HepG2 (cell line): ENCODE data around the gene LSM11. TPM values are rescaled to one million over a fixed set of nuclear protein-coding genes. Genes with fewer than 3 reads are reported as not detected.
A peak's percentile ranks its signal among the peaks of the same experiment; 100 is the strongest.

ENCODE experiments used
- BRCA1 ChIP-seq: sonication (generic); formaldehyde crosslinking; IDR thresholded peaks from 2 replicates; pipeline ENCODE4 v1.4.0; 2020; ENCODE audit warnings: missing genetic modification reagents
- CEBPB ChIP-seq: IDR thresholded peaks from 2 replicates; pipeline ENCODE4 v1.6.1; 2011; ENCODE audit warnings: low read depth, low read length, improper control_type of control experiment, borderline replicate concordance
- E2F5 ChIP-seq: sonication (generic); formaldehyde crosslinking; conservative IDR thresholded peaks from 2 replicates; pipeline ENCODE4 v1.4.0; 2020; ENCODE audit warnings: missing genetic modification reagents
- HES4 ChIP-seq: sonication (generic); formaldehyde crosslinking; IDR thresholded peaks from 2 replicates; pipeline ENCODE4 v1.9.0; 2021; ENCODE audit warnings: mild to moderate bottlenecking, missing genetic modification reagents, borderline replicate concordance
- HNRNPH1 ChIP-seq: fragments of 200-400 bp; formaldehyde crosslinking; optimal IDR thresholded peaks from 2 replicates; pipeline ENCODE3; 2017; ENCODE audit warnings: mild to moderate bottlenecking, low read depth, low read length
- HOXA5 ChIP-seq: sonication (generic); formaldehyde crosslinking; IDR thresholded peaks from 2 replicates; pipeline ENCODE4 v1.4.0; 2020; ENCODE audit warnings: missing genetic modification reagents
- ISL2 ChIP-seq: sonication (generic); formaldehyde crosslinking; IDR thresholded peaks from 2 replicates; pipeline ENCODE4 v1.5.0; 2020; ENCODE audit warnings: missing genetic modification reagents
- KDM5B ChIP-seq: sonication (generic); formaldehyde crosslinking; IDR thresholded peaks from 2 replicates; pipeline ENCODE4 v1.4.0; 2020; ENCODE audit warnings: missing genetic modification reagents, mild to moderate bottlenecking, borderline replicate concordance
- NR0B2 ChIP-seq: sonication (generic); formaldehyde crosslinking; IDR thresholded peaks from 2 replicates; pipeline ENCODE4 v1.4.0; 2020; ENCODE audit warnings: mild to moderate bottlenecking, missing genetic modification reagents
- SOX5 ChIP-seq: IDR thresholded peaks from 2 replicates; pipeline ENCODE4 v1.6.1; 2016; ENCODE audit warnings: borderline replicate concordance
- TARDBP ChIP-seq: sonication (generic); formaldehyde crosslinking; IDR thresholded peaks from 2 replicates; pipeline ENCODE4 v1.8.0; 2022; ENCODE audit warnings: mild to moderate bottlenecking, missing genetic modification reagents
- ZFP36L2 ChIP-seq: sonication (generic); formaldehyde crosslinking; IDR thresholded peaks from 2 replicates; pipeline ENCODE4 v1.4.0; 2020; ENCODE audit warnings: missing genetic modification reagents
- ZFP41 ChIP-seq: sonication (generic); formaldehyde crosslinking; IDR thresholded peaks from 2 replicates; pipeline ENCODE4 v1.4.0; 2020; ENCODE audit warnings: mild to moderate bottlenecking, missing genetic modification reagents, borderline replicate concordance
- ZNF20 ChIP-seq: sonication (generic); formaldehyde crosslinking; IDR thresholded peaks from 2 replicates; pipeline ENCODE4 v1.4.0; 2020; ENCODE audit warnings: mild to moderate bottlenecking, moderate library complexity, missing genetic modification reagents
- ZNF30 ChIP-seq: sonication (generic); formaldehyde crosslinking; IDR thresholded peaks from 2 replicates; pipeline ENCODE4 v1.5.0; 2020; ENCODE audit warnings: mild to moderate bottlenecking, missing genetic modification reagents
- ZNF33B ChIP-seq: sonication (generic); formaldehyde crosslinking; IDR thresholded peaks from 2 replicates; pipeline ENCODE4 v1.5.1; 2020; ENCODE audit warnings: mild to moderate bottlenecking, missing genetic modification reagents
- ZNF513 ChIP-seq: sonication (generic); formaldehyde crosslinking; conservative IDR thresholded peaks from 2 replicates; pipeline ENCODE4 v1.5.0; 2020; ENCODE audit warnings: missing genetic modification reagents
- ZNF761 ChIP-seq: sonication (generic); formaldehyde crosslinking; conservative IDR thresholded peaks from 2 replicates; pipeline ENCODE4 v1.4.0; 2020; ENCODE audit warnings: mild to moderate bottlenecking, missing genetic modification reagents
- polyA plus RNA-seq, 8 experiments: library from polyadenylated mRNA; depleted of rRNA in 3 of 8; stranded (reverse) in 7 of 8; unstranded in 1 of 8; fragments of >200 nt; fragmentation: Illumina TruSeq in 4 of 8; extraction: Trizol in 4 of 8; gene quantifications; 2 replicates each; pipeline versions ENCODE4 v1.2.1 to v1.2.3, GENCODE V29; 2011 to 2016; ENCODE audit warnings: low read depth in 4 of 8, missing spikeins in 1 of 8, mixed read lengths in 1 of 8; ENCODE audit not compliant: insufficient read depth in 1 of 8
- total RNA-seq, 5 experiments: library from RNA; depleted of rRNA; stranded (reverse); fragments of >200 nt; fragmentation: Illumina TruSeq; extraction: Trizol; gene quantifications; 2 replicates each; pipeline ENCODE4 v1.2.3, GENCODE V29; 2016; ENCODE audit warnings: low read depth in 1 of 5
- TF ChIP-seq, protein P1 (sequence below): IDR thresholded peaks from 2 replicates; pipeline ENCODE4 v1.6.1; 2016; ENCODE audit warnings: missing genetic modification reagents, missing compliant biosample characterization

LSM11 gene
- total and polyA plus RNA-seq, 2 of the 13 experiments (the other 11 are each of a cell fraction or from before 2014, with no cell fraction given) = 4.5 to 7.2 TPM

GRCh38 chr5:157731272-157732129, 12.0 kb upstream of the LSM11 start, which contains the start of gene THG1L (continued):
- peak; percentile 53; the same call in 1 of the 2 replicates for TF ChIP-seq NR0B2 (CRISPR knock-in tag)
- peak; percentile 46; the same call in 1 of the 2 replicates for TF ChIP-seq SOX5 (CRISPR knock-in tag)
- TF ChIP-seq HES4 (CRISPR knock-in tag) = no peak
- TF ChIP-seq ZNF20 (CRISPR knock-in tag) = no peak
- TF ChIP-seq HNRNPH1 = no peak
- TF ChIP-seq, protein P1, sequence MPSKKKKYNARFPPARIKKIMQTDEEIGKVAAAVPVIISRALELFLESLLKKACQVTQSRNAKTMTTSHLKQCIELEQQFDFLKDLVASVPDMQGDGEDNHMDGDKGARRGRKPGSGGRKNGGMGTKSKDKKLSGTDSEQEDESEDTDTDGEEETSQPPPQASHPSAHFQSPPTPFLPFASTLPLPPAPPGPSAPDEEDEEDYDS (CRISPR knock-in tag) = no peak
- TF ChIP-seq CEBPB = no peak
- TF ChIP-seq ZNF513 (CRISPR knock-in tag) = no peak
- TF ChIP-seq BRCA1 (CRISPR knock-in tag) = no peak
- TF ChIP-seq E2F5 = no peak
- peak; percentile 89; the same call in 1 of the 2 replicates for TF ChIP-seq KDM5B
- no peak for TF ChIP-seq ZNF761 (CRISPR knock-in tag)
- peak; percentile 61; the same call in 1 of the 2 replicates for TF ChIP-seq ISL2 (CRISPR knock-in tag)
- TF ChIP-seq ZNF30 (CRISPR knock-in tag) = no peak
- no peak for TF ChIP-seq ZNF33B
- TF ChIP-seq HOXA5 (CRISPR knock-in tag) = peak; percentile 84
- peak; percentile 95 for TF ChIP-seq TARDBP (CRISPR knock-in tag)
- peak; percentile 80; the same call in 1 of the 2 replicates for TF ChIP-seq ZFP41
- no peak for TF ChIP-seq ZFP36L2 (CRISPR knock-in tag)
